Vagina (tissue), 2 donors: ENCODE results near the gene TEKT3. TPM values are rescaled to one million over a fixed set of nuclear protein-coding genes. Genes with fewer than 3 reads are reported as not detected.
A peak's percentile ranks its signal among the peaks of the same experiment; 100 is the strongest.

ENCODE experiments used
- DNase-seq, 2 donors: peaks; one replicate each; pipeline ENCODE4 v3.0.0-alpha.2; 2017; ENCODE audit errors: extremely low spot score in 2 of 2
- H3K27ac ChIP-seq: fragments of 200-600 bp; sonication (generic); one replicate; pipeline ENCODE4 v1.5.1; 2019
- H3K27me3 ChIP-seq: fragments of 200-600 bp; sonication (generic); one replicate; pipeline ENCODE4 v1.5.1; 2019
- H3K36me3 ChIP-seq, 2 donors: fragments of 200-600 bp; sonication (generic); one replicate each; pipeline ENCODE4 v1.5.1; 2017 to 2019
- H3K4me1 ChIP-seq: fragments of 200-600 bp; sonication (generic); one replicate; pipeline ENCODE4 v1.5.1; 2019
- H3K4me3 ChIP-seq, 2 donors: fragments of 200-600 bp; sonication (generic); 1 replicate in 1 of 2; 2 replicates in 1 of 2; pipeline ENCODE4 v1.5.1; 2016 to 2019
- H3K9me3 ChIP-seq: fragments of 200-600 bp; sonication (generic); one replicate; pipeline ENCODE4 v1.5.1; 2019
- POLR2A ChIP-seq, 2 donors: fragments of 450-650 bp; IDR thresholded peaks; one replicate each; pipeline ENCODE4 v1.6.1; 2017; ENCODE audit warnings: antibody characterized with exemption in 2 of 2, mild to moderate bottlenecking in 2 of 2, moderate library complexity in 2 of 2
- POLR2AphosphoS5 ChIP-seq, 2 donors: sonication (generic); formaldehyde crosslinking; IDR thresholded peaks; one replicate each; pipeline ENCODE4 v1.9.0; 2017; ENCODE audit warnings: antibody characterized with exemption in 2 of 2, mild to moderate bottlenecking in 2 of 2, low read depth in 1 of 2; ENCODE audit not compliant: insufficient read depth in 1 of 2
- intact Hi-C: fragments of 100-400 bp; cut with DNase I; formaldehyde crosslinking; loops from one replicate; pipeline ENCODE4 v1.15.1; 2023
- small RNA-seq: library from RNA; depleted of rRNA; stranded (forward); fragments of <200 nt; gene quantifications from one replicate; pipeline ENCODE3, GENCODE V24; 2016
- total RNA-seq: library from RNA; depleted of rRNA; stranded (reverse); fragments of >200 nt; gene quantifications from one replicate; pipeline ENCODE4 v1.2.3, GENCODE V29; 2016
- TF ChIP-seq, protein P1 (sequence below), 3 experiments: fragments of 450-650 bp in 2 of 3; fragments of 200-600 bp in 1 of 3; sonication (generic) in 1 of 3; IDR thresholded peaks; one replicate each; pipeline ENCODE4 v1.5.1; 2017 to 2019; ENCODE audit warnings: antibody characterized with exemption in 3 of 3, mild to moderate bottlenecking in 2 of 3, moderate library complexity in 2 of 3

TEKT3 gene
- total RNA-seq, 1 donor from 2014 or later: not detected

DNA sequence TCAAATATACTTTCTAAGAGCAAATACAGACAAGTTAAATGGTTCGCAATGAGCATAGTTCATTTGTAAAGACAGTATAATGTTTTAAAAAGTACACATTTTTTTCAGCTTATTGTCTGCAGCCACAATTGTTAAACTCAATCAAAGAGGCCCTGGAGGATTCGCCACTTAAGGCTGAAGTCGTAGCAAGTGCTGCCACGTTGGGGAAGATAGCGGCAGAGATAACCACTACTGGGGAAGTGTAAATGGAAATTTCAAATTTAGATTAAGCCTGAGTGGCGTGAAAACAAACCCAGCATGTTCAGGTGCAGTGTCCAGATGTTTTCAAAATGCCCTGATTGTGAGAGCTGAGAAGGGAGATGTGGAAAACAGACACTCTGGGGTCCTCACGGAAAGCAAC lies 84.7 kb downstream of the TEKT3 start:
- DNase-seq: no peak
- Histone ChIP-seq H3K4me3 (peak overlapping the region; percentile 29 to 84), H3K27me3 (no peaks in the 10 kb centered on the region), H3K9me3 (no peaks in the 10 kb centered on the region), H3K27ac (peak overlapping the region; percentile 90), H3K36me3 (peaks cover 0 to 69% of the 10 kb centered on the region in 2 donors), H3K4me1 (peaks cover 86% of the 10 kb centered on the region)
- TF ChIP-seq, protein P1, sequence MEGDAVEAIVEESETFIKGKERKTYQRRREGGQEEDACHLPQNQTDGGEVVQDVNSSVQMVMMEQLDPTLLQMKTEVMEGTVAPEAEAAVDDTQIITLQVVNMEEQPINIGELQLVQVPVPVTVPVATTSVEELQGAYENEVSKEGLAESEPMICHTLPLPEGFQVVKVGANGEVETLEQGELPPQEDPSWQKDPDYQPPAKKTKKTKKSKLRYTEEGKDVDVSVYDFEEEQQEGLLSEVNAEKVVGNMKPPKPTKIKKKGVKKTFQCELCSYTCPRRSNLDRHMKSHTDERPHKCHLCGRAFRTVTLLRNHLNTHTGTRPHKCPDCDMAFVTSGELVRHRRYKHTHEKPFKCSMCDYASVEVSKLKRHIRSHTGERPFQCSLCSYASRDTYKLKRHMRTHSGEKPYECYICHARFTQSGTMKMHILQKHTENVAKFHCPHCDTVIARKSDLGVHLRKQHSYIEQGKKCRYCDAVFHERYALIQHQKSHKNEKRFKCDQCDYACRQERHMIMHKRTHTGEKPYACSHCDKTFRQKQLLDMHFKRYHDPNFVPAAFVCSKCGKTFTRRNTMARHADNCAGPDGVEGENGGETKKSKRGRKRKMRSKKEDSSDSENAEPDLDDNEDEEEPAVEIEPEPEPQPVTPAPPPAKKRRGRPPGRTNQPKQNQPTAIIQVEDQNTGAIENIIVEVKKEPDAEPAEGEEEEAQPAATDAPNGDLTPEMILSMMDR (IDR thresholded peaks at IDR 0.05): no peak
- TF ChIP-seq POLR2AphosphoS5 (IDR thresholded peaks at IDR 0.05; ENCODE audit: insufficient read depth in 1 of 2, low read depth in 1 of 2) (no peak), POLR2A (IDR thresholded peaks at IDR 0.05) (no peak)
- intact Hi-C loops: no loop called here

DNA sequence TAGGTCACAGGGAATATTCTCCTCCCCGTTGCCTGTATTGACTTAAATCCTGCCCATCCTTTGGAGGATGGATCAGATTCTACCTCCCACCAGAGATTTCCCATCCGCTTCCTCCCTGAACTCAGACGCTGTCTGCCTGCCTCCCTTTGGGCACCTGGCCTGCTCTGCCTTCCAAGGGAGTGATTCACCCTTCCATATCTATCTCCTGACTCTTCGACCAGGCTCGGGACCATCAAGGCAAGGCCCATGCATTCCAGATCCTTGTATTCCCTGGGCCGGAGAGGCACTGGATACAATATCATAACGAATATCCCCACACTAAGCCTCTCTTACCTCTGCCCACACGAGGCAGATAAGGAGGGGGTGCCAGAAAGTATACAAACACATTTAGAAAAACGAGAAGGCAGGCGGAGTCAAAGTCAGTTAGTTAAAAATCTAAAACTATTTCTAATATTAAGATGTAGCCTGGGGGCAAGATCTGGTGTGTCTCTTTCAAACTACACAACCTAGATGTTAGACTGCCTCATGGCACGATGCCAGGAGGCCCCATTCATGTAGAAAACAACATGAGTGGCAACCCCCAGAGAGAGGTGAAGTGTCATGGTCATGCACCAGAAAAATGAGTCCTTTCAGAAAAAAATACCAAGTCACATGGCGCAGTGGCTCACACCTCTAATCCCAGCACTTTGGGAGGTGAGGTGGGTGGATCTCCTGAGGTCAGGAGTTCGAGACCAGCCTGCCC lies 85.5 kb downstream of the TEKT3 start:
- intact Hi-C loops: no loop called here
- peaks cover 0 to 70% of the 10 kb centered on the region in 2 donors for H3K36me3 ChIP-seq
- H3K4me3 ChIP-seq: peak overlapping the region in 1 of 2 donors; percentile 29
- DNase-seq: peak in 1 of 2 donors; percentile 81
- TF ChIP-seq, protein P1 (IDR thresholded peaks at IDR 0.05): no peak
- TF ChIP-seq POLR2A (IDR thresholded peaks at IDR 0.05): no peak
- no peaks in the 10 kb centered on the region for H3K27me3 ChIP-seq
- H3K9me3 ChIP-seq: no peaks in the 10 kb centered on the region
- H3K27ac ChIP-seq: peak overlapping the region; percentile 90
- peaks cover 94% of the 10 kb centered on the region for H3K4me1 ChIP-seq

Small RNA genes within 50 kb of the gene (small RNA-seq; reads per million reads assigned to genes)
- not detected for gene RNU6-799P

Other genes starting within 250 kb of the TEKT3 start
- 246 TPM for gene PMP22, start 76.3 kb downstream of the TEKT3 start, total RNA-seq
- gene CDRT4, start 126.0 kb upstream of the TEKT3 start, total RNA-seq: 4.2 TPM
- 30.2 TPM for gene TVP23C, start 221.9 kb upstream of the TEKT3 start, total RNA-seq